SK-N-MC (cell line): ENCODE data around the gene NKAIN2.
"Not testable (repeated sequence)": the region's sequence is repeated elsewhere in the genome, so short reads cannot be mapped to it uniquely, and the experiment has no call there.

Source experiments
- DNase-seq: peaks from one replicate; pipeline ENCODE4 v3.0.0-alpha.2; 2011; ENCODE audit warnings: low read depth, low spot score
- H3K27ac ChIP-seq: fragments of 200-600 bp; sonication (generic); 2 replicates; pipeline ENCODE4 v1.5.1; 2016; ENCODE audit warnings: mixed run types
- H3K36me3 ChIP-seq: fragments of 200-600 bp; sonication (generic); 2 replicates; pipeline ENCODE4 v1.6.1; 2017; ENCODE audit warnings: antibody characterized with exemption, low read length, mixed read lengths; ENCODE audit not compliant: insufficient read depth
- H3K4me3 ChIP-seq: fragments of 200-600 bp; sonication (generic); 2 replicates; pipeline ENCODE4 v1.5.1; 2016
- H3K9ac ChIP-seq: fragments of 200-600 bp; sonication (generic); 2 replicates; pipeline ENCODE4 v1.8.0; 2017; ENCODE audit warnings: mixed run types, mixed read lengths; ENCODE audit not compliant: insufficient read length
- H3K9me3 ChIP-seq: fragments of 200-600 bp; sonication (generic); 2 replicates; pipeline ENCODE4 v1.6.1; 2017; ENCODE audit warnings: low read depth, mild to moderate bottlenecking, antibody characterized with exemption, low read length, moderate library complexity, mixed read lengths
- EZH2 ChIP-seq: fragments of 200-600 bp; sonication (generic); IDR thresholded peaks from one replicate; pipeline ENCODE4 v1.6.1; 2017; ENCODE audit warnings: antibody characterized with exemption
- FOXP2 ChIP-seq: optimal IDR thresholded peaks from 2 replicates; pipeline ENCODE3; 2011; ENCODE audit warnings: mild to moderate bottlenecking, moderate library complexity; ENCODE audit not compliant: insufficient read depth; ENCODE audit errors: extremely low read length, control extremely low read depth
- POLR2AphosphoS5 ChIP-seq: IDR thresholded peaks from 2 replicates; pipeline ENCODE4 v1.6.1; 2012; ENCODE audit warnings: mild to moderate bottlenecking, low read depth, low read length, borderline replicate concordance

The NKAIN2 gene

GRCh38 chr6:124330197-124330596, 526.5 kb downstream of the NKAIN2 start:
- DNase-seq = no peak
- Histone ChIP-seq H3K4me3 (no peak overlapping the region), H3K9me3 (no peaks in the 10 kb centered on the region)

GRCh38 chr6:124334359-124334758, 530.7 kb downstream of the NKAIN2 start:
- TF ChIP-seq EZH2 = no peak
- no peak for TF ChIP-seq FOXP2
- TF ChIP-seq POLR2AphosphoS5 = no peak
- no peak for DNase-seq

More at GRCh38 chr6:124330197-124330596, 526.5 kb downstream of the NKAIN2 start:
- Histone ChIP-seq H3K9ac (no peak overlapping the region), H3K27ac (no peak overlapping the region), H3K36me3 (no peaks in the 10 kb centered on the region)
- no peak for TF ChIP-seq EZH2
- TF ChIP-seq POLR2AphosphoS5 = no peak
- TF ChIP-seq FOXP2 = no peak

DNA sequence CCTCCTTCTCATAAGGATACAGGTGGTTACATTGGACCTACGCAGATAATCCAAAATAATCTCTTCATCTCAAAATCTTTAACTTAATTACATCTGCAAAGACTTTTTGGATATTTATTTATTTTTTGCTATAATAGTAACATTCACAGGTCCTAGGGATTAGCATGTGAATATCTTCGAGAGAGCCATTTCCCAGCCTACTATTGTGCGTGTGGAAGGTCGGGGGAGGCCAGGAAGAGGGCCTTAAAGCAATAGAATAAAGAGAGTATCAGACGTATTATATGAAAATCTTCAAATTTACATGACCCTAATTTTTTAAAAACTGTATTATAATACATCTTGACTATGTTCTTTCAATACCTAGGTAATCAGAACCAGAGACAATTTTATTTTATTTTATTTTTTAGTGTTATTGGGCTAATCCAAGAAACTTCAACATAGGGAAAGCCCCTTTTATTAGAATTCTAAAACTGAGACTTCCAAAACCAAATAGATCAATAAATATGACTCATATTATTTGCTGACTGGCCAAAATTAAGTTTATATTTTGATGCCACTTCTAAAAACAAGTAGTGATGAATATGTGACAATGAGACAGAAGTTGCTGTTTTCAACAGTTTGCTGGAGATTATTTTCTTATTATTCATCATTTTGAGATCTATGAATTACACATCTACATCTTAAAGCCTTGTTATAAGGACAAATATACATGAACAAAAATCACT, 536.1 kb downstream of the NKAIN2 start:
- Histone ChIP-seq H3K9ac (no peak overlapping the region), H3K4me3 (no peak overlapping the region), H3K27ac (no peak overlapping the region), H3K36me3 (no peaks in the 10 kb centered on the region), H3K9me3 (no peaks in the 10 kb centered on the region)
- no peak for DNase-seq
- TF ChIP-seq EZH2 (no peak), FOXP2 (no peak), POLR2AphosphoS5 (no peak)

More at GRCh38 chr6:124334359-124334758, 530.7 kb downstream of the NKAIN2 start:
- Histone ChIP-seq H3K27ac (no peak overlapping the region), H3K9me3 (no peaks in the 10 kb centered on the region), H3K9ac (no peak overlapping the region), H3K4me3 (no peak overlapping the region), H3K36me3 (no peaks in the 10 kb centered on the region)

- not testable (repeated sequence) for H3K9ac ChIP-seq, DNase-seq, H3K4me3 ChIP-seq, H3K36me3 ChIP-seq, H3K27ac ChIP-seq, H3K9me3 ChIP-seq
These were observed 544.7 kb downstream of the NKAIN2 start for GRCh38 chr6:124348339-124348738.

GRCh38 chr6:124355146-124355545, 551.5 kb downstream of the NKAIN2 start:
- H3K4me3 ChIP-seq = no peak overlapping the region
- no peaks in the 10 kb centered on the region for H3K36me3 ChIP-seq
- H3K27ac ChIP-seq = no peak overlapping the region
- no peak overlapping the region for H3K9ac ChIP-seq
- no peaks in the 10 kb centered on the region for H3K9me3 ChIP-seq
- no peak for DNase-seq
- TF ChIP-seq FOXP2 (no peak), EZH2 (no peak), POLR2AphosphoS5 (no peak)

- Histone ChIP-seq H3K27ac (no peak overlapping the region), H3K4me3 (no peak overlapping the region), H3K9me3 (no peaks in the 10 kb centered on the region), H3K36me3 (no peaks in the 10 kb centered on the region), H3K9ac (no peak overlapping the region)
- TF ChIP-seq EZH2 (no peak), FOXP2 (no peak), POLR2AphosphoS5 (no peak)
- DNase-seq = no peak
These were observed 552.7 kb downstream of the NKAIN2 start for GRCh38 chr6:124356276-124356810.

DNA sequence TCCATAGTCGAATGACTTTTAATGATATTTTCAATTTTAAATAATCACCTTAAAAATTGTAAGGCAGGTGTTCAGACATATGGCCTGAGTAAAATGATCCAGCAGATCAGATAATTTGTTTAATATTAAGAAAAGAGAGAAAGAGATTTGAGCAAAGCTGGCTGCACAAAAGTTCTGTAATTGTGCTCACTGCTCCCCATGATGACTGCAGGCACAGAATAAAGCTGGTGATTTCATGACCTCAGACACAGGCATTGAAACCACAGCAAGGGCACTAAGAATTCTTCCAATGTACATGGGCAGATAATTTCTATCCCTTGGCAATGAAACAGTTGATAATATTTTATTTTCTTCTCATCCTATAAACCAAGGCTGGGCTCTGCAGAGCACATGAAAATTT, 553.1 kb downstream of the NKAIN2 start:
- Histone ChIP-seq H3K27ac (no peak overlapping the region), H3K36me3 (no peaks in the 10 kb centered on the region), H3K4me3 (no peak overlapping the region), H3K9ac (no peak overlapping the region), H3K9me3 (no peaks in the 10 kb centered on the region)
- no peak for DNase-seq
- no peak for TF ChIP-seq POLR2AphosphoS5
- no peak for TF ChIP-seq EZH2
- TF ChIP-seq FOXP2 = no peak

- H3K36me3 ChIP-seq = no peaks in the 10 kb centered on the region; the same call in 1 of the 2 replicates
- H3K9ac ChIP-seq = no peak overlapping the region
- no peak overlapping the region for H3K4me3 ChIP-seq
- 0 out of 2 replicates have a peak, but pooled peaks cover 2% of the 10 kb centered on the region for H3K9me3 ChIP-seq
- TF ChIP-seq FOXP2 (no peak), EZH2 (no peak), POLR2AphosphoS5 (no peak)
- H3K27ac ChIP-seq = no peak overlapping the region
- no peak for DNase-seq
These were observed 564.5 kb downstream of the NKAIN2 start for GRCh38 chr6:124368131-124368530.
